K562 (cell line): ENCODE results near the gene LGALS9B. TPM values are rescaled to one million over a fixed set of nuclear protein-coding genes. Genes with fewer than 3 reads are reported as not detected.
"Not testable (repeated sequence)": the region's sequence is repeated elsewhere in the genome, so short reads cannot be mapped to it uniquely, and the experiment has no call there.

Experiments used
- ATAC-seq: fragments of 200-7000 bp; cut with Tn5 transposase; 3 replicates; pipeline ENCODE4 v1.9.1; 2020; ENCODE audit warnings: moderate library complexity
- BruUV-seq: library from RNA; stranded (reverse); fragments of 400-500 nt; replicated peaks from 2 replicates; lab custom pipeline; 2021; lab: Mats Ljungman, UMichigan
- CTCF ChIA-PET: fragments of 300-600 bp; formaldehyde crosslinking; extraction: SDS; loops from one replicate; lab custom pipeline; 2021; ENCODE audit warnings: low intra/inter-chr PET ratio; lab: Yijun Ruan, JAX
- POLR2A ChIA-PET: fragments of 300-600, 350-650 bp; sonication (Branson Sonifier 250); formaldehyde crosslinking; extraction: SDS; loops from one replicate; lab custom pipeline; 2021; ENCODE audit warnings: antibody characterized with exemption, inconsistent platforms; lab: Yijun Ruan, JAX
- DNase-seq, 4 experiments: peaks; one replicate each; pipeline versions ENCODE4 v3.0.0 to v3.0.0-alpha.2; 2011 to 2018; ENCODE audit warnings: low spot score in 3 of 4, mixed read lengths in 3 of 4; ENCODE audit errors: extremely low read depth in 1 of 4
- FAIRE-seq: peaks from 2 replicates; lab custom pipeline; 2011; peaks lifted over from hg19 to GRCh38; lab: Jason Lieb, UNC
- H2AFZ ChIP-seq: 2 replicates; pipeline ENCODE4 v1.6.0; 2011; ENCODE audit warnings: low read depth, low read length, control low read depth, inconsistent platforms
- H3K27ac ChIP-seq: fragments of 200-600 bp; 3 replicates; pipeline ENCODE4 v1.8.0; 2011; ENCODE audit warnings: low read depth, mild to moderate bottlenecking, control low read depth, inconsistent platforms, low read length, moderate library complexity, mixed read lengths; ENCODE audit errors: extremely low read depth
- H3K27me3 ChIP-seq, 2 experiments: fragments of 300-600 bp in 1 of 2; 2 replicates in 1 of 2; 3 replicates in 1 of 2; pipeline versions ENCODE4 v1.6.0 to v1.8.0; 2011; ENCODE audit warnings: inconsistent platforms in 2 of 2, low read length in 2 of 2, mild to moderate bottlenecking in 1 of 2, mixed read lengths in 1 of 2, moderate library complexity in 1 of 2; ENCODE audit not compliant: control insufficient read depth in 2 of 2, insufficient read depth in 2 of 2
- H3K36me3 ChIP-seq: fragments of 300-600 bp; 3 replicates; pipeline ENCODE4 v1.8.0; 2011; ENCODE audit warnings: mild to moderate bottlenecking, low read length, inconsistent platforms; ENCODE audit not compliant: control insufficient read depth, insufficient read depth
- H3K4me1 ChIP-seq, 2 experiments: fragments of 200-600 bp in 1 of 2; replicated peaks in 1 of 2; 2 replicates in 1 of 2; 3 replicates in 1 of 2; pipeline versions ENCODE4 v1.5.1 to v1.8.0; 2011; ENCODE audit warnings: inconsistent platforms in 2 of 2, low read length in 2 of 2, mild to moderate bottlenecking in 1 of 2, mixed read lengths in 1 of 2, moderate library complexity in 1 of 2; ENCODE audit not compliant: control insufficient read depth in 2 of 2, insufficient read depth in 2 of 2
- H3K4me2 ChIP-seq: 2 replicates; pipeline ENCODE4 v1.6.1; 2011; ENCODE audit warnings: low read length, control low read depth, inconsistent platforms, mixed read lengths; ENCODE audit not compliant: insufficient read depth
- H3K4me3 ChIP-seq: fragments of 200-600 bp; sonication (generic), shearing (Covaris generic); 2 replicates; pipeline ENCODE4 v1.5.1; 2016; ENCODE audit warnings: control low read depth, inconsistent platforms
- H3K79me2 ChIP-seq: fragments of 200-600 bp; 3 replicates; pipeline ENCODE4 v1.8.0; 2011; ENCODE audit warnings: low read length, inconsistent platforms; ENCODE audit not compliant: control insufficient read depth, insufficient read depth
- H3K9ac ChIP-seq, 2 experiments: 2 replicates each; pipeline versions ENCODE4 v1.6.0 to v1.6.1; 2011; ENCODE audit warnings: low read depth in 2 of 2, low read length in 2 of 2, control low read depth in 1 of 2, inconsistent platforms in 1 of 2, mild to moderate bottlenecking in 1 of 2, mixed read lengths in 1 of 2; ENCODE audit not compliant: insufficient read depth in 1 of 2
- H3K9me1 ChIP-seq: one replicate; pipeline ENCODE4 v1.6.0; 2011; ENCODE audit warnings: inconsistent platforms, mild to moderate bottlenecking, low read length, moderate library complexity; ENCODE audit not compliant: control insufficient read depth, insufficient read depth
- H3K9me3 ChIP-seq: replicated peaks from 2 replicates; pipeline ENCODE4 v1.5.1; 2011; ENCODE audit warnings: low read depth, low read length, inconsistent platforms; ENCODE audit not compliant: control insufficient read depth, insufficient read depth
- H4K20me1 ChIP-seq: replicated peaks from 2 replicates; pipeline ENCODE4 v1.6.1; 2011; ENCODE audit warnings: low read length, inconsistent platforms, mixed read lengths; ENCODE audit not compliant: control insufficient read depth, insufficient read depth
- WGBS: fragments of 100-300 bp; shearing (Covaris generic); methylation state at CpG from one replicate; pipeline ENCODE4 v1.1.6; 2016; ENCODE audit warnings: low coverage, mixed read lengths; ENCODE audit not compliant: insufficient coverage; ENCODE audit errors: missing lambda C conversion rate; 5-methylcytosine and 5-hydroxymethylcytosine counted together
- in situ Hi-C: fragments of 300-500 bp; cut with MboI; formaldehyde crosslinking; loops from 4 replicates; pipeline ENCODE4 v1.15.0; 2018; ENCODE audit warnings: inconsistent platforms, mixed read lengths
- intact Hi-C: fragments of 100-400 bp; cut with micrococcal nuclease; formaldehyde crosslinking; loops from 2 replicates; pipeline ENCODE4 v1.14.2; 2022
- polyA plus RNA-seq, 8 experiments: library from polyadenylated mRNA; depleted of rRNA in 4 of 8; stranded (reverse) in 5 of 8; unstranded in 3 of 8; fragments of >200 nt; fragmentation: Nextera tagmentation in 2 of 8; fragmentation: Illumina TruSeq in 1 of 8; extraction: Ambion mirVana in 2 of 8; extraction: Trizol in 1 of 8; gene quantifications; 2 replicates each; pipeline versions ENCODE4 v1.2.1 to v1.2.3, GENCODE V29; 2011 to 2014; ENCODE audit warnings: inconsistent platforms in 1 of 8, missing spikeins in 1 of 8
- total RNA-seq, 7 experiments: library from RNA; depleted of rRNA in 6 of 7; stranded (reverse); fragments of >200 nt in 6 of 7; fragmentation: Illumina TruSeq in 2 of 7; extraction: Trizol in 2 of 7; gene quantifications; 2 replicates each; pipeline versions ENCODE4 v1.2.1 to v1.2.3, GENCODE V29; 2011 to 2021; ENCODE audit warnings: low replicate concordance in 1 of 7

Gene LGALS9B
- total and polyA plus RNA-seq, 9 of the 15 experiments (the other 6 are each of a cell fraction or from before 2014, with no cell fraction given): not detected

GRCh38 chr17:20450852-20451251 is 16.5 kb downstream of the LGALS9B start:
- H4K20me1 ChIP-seq, POLR2A ChIA-PET, H3K9ac ChIP-seq, H3K27ac ChIP-seq, H3K9me1 ChIP-seq, H2AFZ ChIP-seq, in situ Hi-C loops, BruUV-seq, H3K9me3 ChIP-seq, H3K4me1 ChIP-seq, CTCF ChIA-PET, intact Hi-C loops, FAIRE-seq, H3K4me3 ChIP-seq, H3K4me2 ChIP-seq, H3K79me2 ChIP-seq, DNase-seq, H3K27me3 ChIP-seq, H3K36me3 ChIP-seq: not testable (repeated sequence)
- 0 out of 3 replicates have a peak, but pooled peaks have one; percentile 29 for ATAC-seq
- WGBS: no CpG with 5 or more reads among the region's 12 CpGs

- H3K4me1 ChIP-seq, H3K27ac ChIP-seq, H3K9me3 ChIP-seq, DNase-seq, H3K27me3 ChIP-seq, H3K9ac ChIP-seq, H3K36me3 ChIP-seq, H3K9me1 ChIP-seq, H4K20me1 ChIP-seq, H2AFZ ChIP-seq, intact Hi-C loops, FAIRE-seq, H3K4me3 ChIP-seq, POLR2A ChIA-PET, ATAC-seq, CTCF ChIA-PET, BruUV-seq, H3K79me2 ChIP-seq, H3K4me2 ChIP-seq: not testable (repeated sequence)
- in situ Hi-C loops: loop anchor here (25.0 kb wide), 1 partner anchor 1935 kb away; no protein-coding TSS in a partner anchor
- 3% methylated on average over 10 of the region's 26 CpGs for WGBS
Observed at GRCh38 chr17:20447534-20448321, 19.6 kb downstream of the LGALS9B start.

GRCh38 chr17:20446895-20447294 is 20.4 kb downstream of the LGALS9B start:
- FAIRE-seq, H2AFZ ChIP-seq, H3K27me3 ChIP-seq, H3K79me2 ChIP-seq, H4K20me1 ChIP-seq, CTCF ChIA-PET, H3K9me1 ChIP-seq, H3K4me2 ChIP-seq, POLR2A ChIA-PET, intact Hi-C loops, H3K4me3 ChIP-seq, DNase-seq, H3K36me3 ChIP-seq, BruUV-seq, H3K9ac ChIP-seq, H3K9me3 ChIP-seq, ATAC-seq, H3K4me1 ChIP-seq, H3K27ac ChIP-seq: not testable (repeated sequence)
- 5% methylated on average over 6 of the region's 6 CpGs for WGBS
- in situ Hi-C loops: loop anchor here (25.0 kb wide), 1 partner anchor 1935 kb away; no protein-coding TSS in a partner anchor
